ENCODE results near the gene DNAH14. TPM values are rescaled to one million over a fixed set of nuclear protein-coding genes. Genes with fewer than 3 reads are reported as not detected.

The DNAH14 gene
- total and polyA plus RNA-seq, 2 of the 4 experiments (the other 2 are of a cell fraction): 2.7 to 3.6 TPM

DNA sequence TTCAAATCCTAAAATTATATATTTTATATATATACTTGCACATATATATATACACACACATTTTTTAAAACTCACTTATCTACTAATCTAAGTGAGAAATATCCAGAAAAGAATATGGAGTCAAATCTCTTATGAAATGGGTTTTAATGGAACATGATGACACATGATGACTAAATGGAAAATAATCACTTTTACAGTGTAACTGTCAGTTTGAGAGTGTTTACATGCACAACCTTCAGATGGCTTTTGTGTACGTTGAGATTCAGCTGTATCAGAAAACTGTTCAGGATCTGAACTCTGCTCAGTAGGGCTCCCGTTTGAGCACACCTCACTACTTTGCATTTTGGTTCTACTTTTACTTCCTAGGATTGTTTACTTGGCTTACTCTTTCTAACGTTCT is 189.8 kb downstream of the DNAH14 start:
- BruUV-seq (replicated peaks): no TSS peak
- Histone ChIP-seq H3K14ac (replicated peaks; ENCODE audit: low read depth, low read length) (no peak overlapping the region), H3K9me3 (ENCODE audit: control insufficient read depth, insufficient read depth, low read length) (no peaks in the 10 kb centered on the region), H4K20me1 (ENCODE audit: insufficient read depth, low read length) (no peaks in the 10 kb centered on the region), H3K9ac (ENCODE audit: low read depth, low read length) (no peak overlapping the region), H3K79me1 (ENCODE audit: low read depth in 1 of 2, low read length in 2 of 2) (no peaks in the 10 kb centered on the region), H3K9me1 (ENCODE audit: insufficient read depth, low read length) (no peaks in the 10 kb centered on the region), H4K5ac (ENCODE audit: low read depth, low read length) (no peak overlapping the region), H4K8ac (ENCODE audit: low read depth in 2 of 2, low read length in 2 of 2) (no peak overlapping the region), H3K27me3 (ENCODE audit: control insufficient read depth, insufficient read depth, low read length) (no peaks in the 10 kb centered on the region), H2BK20ac (ENCODE audit: low read depth, low read length) (no peak overlapping the region), H3K27ac (ENCODE audit: insufficient read depth, low read length) (no peak overlapping the region), H2AK9ac (replicated peaks; ENCODE audit: low read depth, low read length, poor library complexity) (no peak overlapping the region), H3K4ac (ENCODE audit: low read depth, low read length) (no peak overlapping the region), H2AK5ac (ENCODE audit: low read depth, low read length) (no peak overlapping the region), H2BK120ac (ENCODE audit: low read depth, low read length) (no peak overlapping the region), H3K56ac (ENCODE audit: extremely low read depth, insufficient read depth, low read length) (no peak overlapping the region), H2AFZ (replicated peaks; ENCODE audit: low read length, poor library complexity) (no peak overlapping the region), H3K36me3 (ENCODE audit: control insufficient read depth, insufficient read depth, low read length) (no peaks in the 10 kb centered on the region), H3K18ac (ENCODE audit: low read depth, low read length) (no peak overlapping the region), H2BK15ac (ENCODE audit: low read depth, low read length) (no peak overlapping the region), H3K23ac (ENCODE audit: low read depth, low read length) (no peak overlapping the region), H3K4me1 (ENCODE audit: control insufficient read depth, insufficient read depth, low read length) (no peaks in the 10 kb centered on the region), H3K4me3 (ENCODE audit: insufficient read depth, low read depth, low read length) (no peak overlapping the region), H4K91ac (ENCODE audit: insufficient read depth, low read depth, low read length) (no peak overlapping the region), H2BK5ac (ENCODE audit: low read depth, low read length, poor library complexity, severe bottlenecking) (no peak overlapping the region), H3K4me2 (ENCODE audit: low read depth, low read length) (no peak overlapping the region)
- CTCF ChIA-PET: no interaction called here
- ATAC-seq (ENCODE audit: low read depth): no peak
- in situ Hi-C loops (cut with MboI; ENCODE audit: low sequenced_read_pairs) (no loop called here), dilution Hi-C loops (cut with HindIII; ENCODE audit: low sequenced_read_pairs, unreplicated experiment) (no loop called here), intact Hi-C loops (cut with micrococcal nuclease) (no loop called here)
- WGBS, 2 experiments (ENCODE audit: extremely low coverage in 2 of 2, insufficient read length in 1 of 2): 17% methylated on average over 1 of the region's 3 CpGs; no CpG with 5 or more reads in 1 of the 2 experiments
- no peak for TF ChIP-seq MXI1 (IDR thresholded peaks at IDR 0.05; ENCODE audit: borderline replicate concordance, low read depth, low read length)
- POLR2A ChIA-PET (ENCODE audit: unreplicated experiment): no interaction called here
- DNase-seq: no peak

Data from IMR-90 (cell line).